ENCODE data around the gene PPP1R3E. TPM values are rescaled to one million over a fixed set of nuclear protein-coding genes. Genes with fewer than 3 reads are reported as not detected.

PPP1R3E gene
- total and polyA plus RNA-seq, 2 of the 13 experiments (the other 11 are each of a cell fraction or from before 2014, with no cell fraction given) = 16.5 to 26.5 TPM

DNA sequence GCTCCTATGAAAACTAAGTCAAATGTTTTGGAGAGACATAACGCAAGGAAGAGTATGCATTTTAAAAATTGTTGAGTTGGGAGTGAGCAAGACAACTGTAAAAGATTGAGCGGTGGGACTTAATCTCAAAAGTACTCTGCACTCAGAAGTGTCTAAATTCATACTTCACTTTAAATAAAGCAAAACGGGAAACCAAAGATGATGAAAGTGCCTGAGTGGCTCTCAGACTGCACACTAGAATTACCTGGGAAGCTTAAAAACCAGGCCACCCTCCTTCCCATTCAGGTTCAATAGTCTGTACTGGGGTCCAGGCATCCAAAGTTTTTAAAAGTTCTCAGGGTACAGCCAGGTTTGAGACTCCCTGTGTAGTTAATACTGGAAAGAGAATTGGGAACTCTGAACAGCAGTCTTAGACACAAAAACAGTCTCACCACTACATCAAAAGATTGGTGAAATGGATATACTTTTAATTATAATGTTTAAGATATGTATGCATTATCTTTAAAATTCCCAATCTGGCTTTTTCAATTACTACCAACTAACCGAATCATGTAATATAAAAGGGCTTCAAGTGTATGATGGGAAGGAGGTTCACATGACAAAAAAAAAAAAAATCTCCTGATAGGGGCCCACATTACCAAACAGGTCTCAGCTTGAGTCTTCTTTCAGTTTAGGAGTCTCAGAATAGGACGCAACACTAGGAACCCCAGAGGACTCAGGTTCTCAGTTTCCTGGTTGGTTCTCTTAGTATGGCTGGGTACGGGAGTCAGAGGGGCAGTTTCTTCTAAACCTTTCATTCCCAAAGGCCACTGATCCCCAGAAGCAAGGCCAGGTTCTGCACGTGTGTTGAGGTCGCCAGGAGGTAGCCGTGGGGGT lies 17.8 kb downstream of the PPP1R3E start:
- Histone ChIP-seq H3K4me2 (ENCODE audit: low read depth, low read length) (peak overlapping the region; percentile 81), H3K9ac (ENCODE audit: insufficient read depth, low read depth, low read length) (peak overlapping the region; percentile 85), H3K4me1 (ENCODE audit: insufficient read depth, low read length) (peaks cover 32% of the 10 kb centered on the region), H3K36me3 (replicated peaks in 1 of 2; ENCODE audit: control insufficient read depth in 1 of 2, insufficient read depth in 2 of 2, low read length in 2 of 2) (peaks cover 2 to 5% of the 10 kb centered on the region in 2 experiments; a peak in 1 of 5 replicates), H4K20me1 (ENCODE audit: insufficient read depth, low read length) (no peaks in the 10 kb centered on the region), H3K4me3 (replicated peaks in 1 of 3; ENCODE audit: insufficient read depth in 1 of 3, low read depth in 2 of 3, low read length in 3 of 3) (peak overlapping the region; percentile 83 to 96 (median 83)), H2AFZ (ENCODE audit: low read length) (peak overlapping the region; percentile 57), H3K79me2 (ENCODE audit: insufficient read depth, low read length) (peaks cover 19% of the 10 kb centered on the region), H3K27ac (ENCODE audit: extremely low read length, insufficient read depth, low read length) (peak overlapping the region; percentile 64), H3K9me3 (ENCODE audit: low read length) (no peaks in the 10 kb centered on the region), H3K27me3 (ENCODE audit: control insufficient read depth in 1 of 2, insufficient read depth in 2 of 2, low read length in 2 of 2) (no peaks in the 10 kb centered on the region; a peak in 1 of 5 replicates)
- in situ Hi-C loops (cut with HindIII; ENCODE audit: extremely low pct_ligation_motif_present, low pct_unique_long_range_greater_than_20kb) = no loop called here
- intact Hi-C loops (cut with micrococcal nuclease; ENCODE audit: unreplicated experiment) = no loop called here
- DNase-seq (ENCODE audit: low spot score) = peak; percentile 39
- 32% methylated on average over 9 of the region's 9 CpGs for WGBS (ENCODE audit: low lambda C conversion rate)
- ATAC-seq = no peak; the same call in 2 of the 3 replicates
- no peak for FAIRE-seq
- ChIA-PET POLR2A (interaction anchor here (1.1 to 9.2 kb wide), 11 partner anchors 10 to 271 kb away, joined by 3 to 165 read pairs (median 23); partner anchors contain the start of genes ACIN1, BCL2L2, C14orf119 and PABPN1), CTCF (ENCODE audit: low intra/inter-chr PET ratio, low total read pairs) (no interaction called here)
- BruUV-seq (replicated peaks) = TSS peak; percentile 60
- TF ChIP-seq, protein P1, sequence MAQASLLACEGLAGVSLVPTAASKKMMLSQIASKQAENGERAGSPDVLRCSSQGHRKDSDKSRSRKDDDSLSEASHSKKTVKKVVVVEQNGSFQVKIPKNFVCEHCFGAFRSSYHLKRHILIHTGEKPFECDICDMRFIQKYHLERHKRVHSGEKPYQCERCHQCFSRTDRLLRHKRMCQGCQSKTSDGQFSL (CRISPR knock-in tag; IDR thresholded peaks at IDR 0.05) = no peak
- no peak for TF ChIP-seq NFYC (CRISPR knock-in tag; IDR thresholded peaks at IDR 0.05)
- TF ChIP-seq ZBTB1 (CRISPR knock-in tag; IDR thresholded peaks at IDR 0.05; ENCODE audit: borderline replicate concordance) = no peak
- no peak for TF ChIP-seq ZNF160 (CRISPR knock-in tag; IDR thresholded peaks at IDR 0.05)
- 0 out of 2 replicates have a peak, but pooled peaks have one; percentile 68 for TF ChIP-seq ZNF343 (CRISPR knock-in tag; IDR thresholded peaks at IDR 0.05)
- no peak for TF ChIP-seq ZNF629 (CRISPR knock-in tag; conservative IDR thresholded peaks at IDR 0.05)
- TF ChIP-seq, protein P2, sequence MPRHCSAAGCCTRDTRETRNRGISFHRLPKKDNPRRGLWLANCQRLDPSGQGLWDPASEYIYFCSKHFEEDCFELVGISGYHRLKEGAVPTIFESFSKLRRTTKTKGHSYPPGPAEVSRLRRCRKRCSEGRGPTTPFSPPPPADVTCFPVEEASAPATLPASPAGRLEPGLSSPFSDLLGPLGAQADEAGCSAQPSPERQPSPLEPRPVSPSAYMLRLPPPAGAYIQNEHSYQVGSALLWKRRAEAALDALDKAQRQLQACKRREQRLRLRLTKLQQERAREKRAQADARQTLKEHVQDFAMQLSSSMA (CRISPR knock-in tag; IDR thresholded peaks at IDR 0.05) = no peak
- no peak for TF ChIP-seq ZFP90 (CRISPR knock-in tag; IDR thresholded peaks at IDR 0.05; ENCODE audit: borderline replicate concordance)
- TF ChIP-seq ZIK1 (CRISPR knock-in tag; IDR thresholded peaks at IDR 0.05; ENCODE audit: borderline replicate concordance, low read depth) = no peak
- TF ChIP-seq, protein P3, sequence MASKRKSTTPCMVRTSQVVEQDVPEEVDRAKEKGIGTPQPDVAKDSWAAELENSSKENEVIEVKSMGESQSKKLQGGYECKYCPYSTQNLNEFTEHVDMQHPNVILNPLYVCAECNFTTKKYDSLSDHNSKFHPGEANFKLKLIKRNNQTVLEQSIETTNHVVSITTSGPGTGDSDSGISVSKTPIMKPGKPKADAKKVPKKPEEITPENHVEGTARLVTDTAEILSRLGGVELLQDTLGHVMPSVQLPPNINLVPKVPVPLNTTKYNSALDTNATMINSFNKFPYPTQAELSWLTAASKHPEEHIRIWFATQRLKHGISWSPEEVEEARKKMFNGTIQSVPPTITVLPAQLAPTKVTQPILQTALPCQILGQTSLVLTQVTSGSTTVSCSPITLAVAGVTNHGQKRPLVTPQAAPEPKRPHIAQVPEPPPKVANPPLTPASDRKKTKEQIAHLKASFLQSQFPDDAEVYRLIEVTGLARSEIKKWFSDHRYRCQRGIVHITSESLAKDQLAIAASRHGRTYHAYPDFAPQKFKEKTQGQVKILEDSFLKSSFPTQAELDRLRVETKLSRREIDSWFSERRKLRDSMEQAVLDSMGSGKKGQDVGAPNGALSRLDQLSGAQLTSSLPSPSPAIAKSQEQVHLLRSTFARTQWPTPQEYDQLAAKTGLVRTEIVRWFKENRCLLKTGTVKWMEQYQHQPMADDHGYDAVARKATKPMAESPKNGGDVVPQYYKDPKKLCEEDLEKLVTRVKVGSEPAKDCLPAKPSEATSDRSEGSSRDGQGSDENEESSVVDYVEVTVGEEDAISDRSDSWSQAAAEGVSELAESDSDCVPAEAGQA (IDR thresholded peaks at IDR 0.05; ENCODE audit: low read depth) = no peak
- TF ChIP-seq, protein P3 (CRISPR knock-in tag; IDR thresholded peaks at IDR 0.05; ENCODE audit: borderline replicate concordance) = no peak
- no peak for TF ChIP-seq PITX1 (CRISPR knock-in tag; IDR thresholded peaks at IDR 0.05)
- TF ChIP-seq, protein P4, sequence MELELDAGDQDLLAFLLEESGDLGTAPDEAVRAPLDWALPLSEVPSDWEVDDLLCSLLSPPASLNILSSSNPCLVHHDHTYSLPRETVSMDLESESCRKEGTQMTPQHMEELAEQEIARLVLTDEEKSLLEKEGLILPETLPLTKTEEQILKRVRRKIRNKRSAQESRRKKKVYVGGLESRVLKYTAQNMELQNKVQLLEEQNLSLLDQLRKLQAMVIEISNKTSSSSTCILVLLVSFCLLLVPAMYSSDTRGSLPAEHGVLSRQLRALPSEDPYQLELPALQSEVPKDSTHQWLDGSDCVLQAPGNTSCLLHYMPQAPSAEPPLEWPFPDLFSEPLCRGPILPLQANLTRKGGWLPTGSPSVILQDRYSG (CRISPR knock-in tag; IDR thresholded peaks at IDR 0.05) = no peak
- TF ChIP-seq KMT2A (CRISPR knock-in tag; IDR thresholded peaks at IDR 0.05) = no peak
- no peak for TF ChIP-seq YY1 (IDR thresholded peaks at IDR 0.05; ENCODE audit: insufficient read depth, insufficient replicate concordance, low read depth, low read length)
- 0 out of 2 replicates have a peak, but pooled peaks have one; percentile 34 for TF ChIP-seq ZNF709 (CRISPR knock-in tag; IDR thresholded peaks at IDR 0.05)
